GM21390 (cell line): ENCODE results near the gene HPS4.
A peak's percentile ranks its signal among the peaks of the same experiment; 100 is the strongest.

Experiments used
- ATAC-seq: cut with Tn5 transposase; IDR thresholded peaks from one replicate; pipeline ENCODE4 v1.9.1; 2021; ENCODE audit not compliant: unreplicated experiment

The HPS4 gene

DNA sequence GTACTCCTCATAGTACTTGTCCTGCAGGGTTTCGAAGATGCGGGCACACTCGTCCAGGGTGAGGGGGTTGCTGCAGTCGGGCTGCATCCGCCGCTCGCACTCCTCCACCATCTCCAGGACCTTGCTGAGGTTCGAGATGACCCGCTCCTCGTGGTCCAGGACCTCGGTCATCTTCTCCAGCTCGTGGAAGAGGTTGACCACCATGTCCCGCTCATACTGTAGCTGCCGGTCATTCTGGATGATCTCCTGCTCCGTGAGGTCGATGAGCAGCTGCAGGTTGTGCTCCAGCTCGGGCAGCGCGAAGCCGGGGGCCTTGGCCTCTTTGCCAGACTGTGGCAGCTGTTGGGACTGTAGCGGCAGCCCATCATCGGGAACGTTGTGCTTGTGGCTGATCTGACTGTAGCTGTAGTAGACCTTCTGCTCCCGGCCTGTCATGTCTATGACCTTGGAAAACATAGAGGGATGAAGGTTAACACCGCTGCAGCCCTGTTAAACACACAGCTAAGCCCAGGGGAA is 15.7 kb upstream of the HPS4 start:
- ATAC-seq, result no peak

DNA sequence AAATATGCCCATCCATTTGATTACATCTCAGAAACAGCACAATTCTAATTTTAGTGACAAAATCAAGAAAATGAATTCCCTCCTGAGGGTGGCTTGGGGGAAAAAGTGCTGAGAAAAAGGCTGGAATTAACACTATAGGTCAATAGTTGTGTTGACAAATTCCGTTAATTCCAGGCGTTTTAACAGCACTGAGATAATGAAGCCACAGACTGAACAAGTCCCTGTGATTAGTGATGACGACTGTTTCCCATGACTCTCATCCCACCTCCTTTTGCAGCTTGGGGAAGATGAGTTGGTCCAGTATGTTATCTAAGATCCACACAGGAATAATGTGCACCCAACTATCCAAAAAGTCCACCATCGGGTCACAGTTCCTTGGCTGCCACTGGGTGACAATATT is 12.9 kb upstream of the HPS4 start:
- ATAC-seq, result no peak

DNA sequence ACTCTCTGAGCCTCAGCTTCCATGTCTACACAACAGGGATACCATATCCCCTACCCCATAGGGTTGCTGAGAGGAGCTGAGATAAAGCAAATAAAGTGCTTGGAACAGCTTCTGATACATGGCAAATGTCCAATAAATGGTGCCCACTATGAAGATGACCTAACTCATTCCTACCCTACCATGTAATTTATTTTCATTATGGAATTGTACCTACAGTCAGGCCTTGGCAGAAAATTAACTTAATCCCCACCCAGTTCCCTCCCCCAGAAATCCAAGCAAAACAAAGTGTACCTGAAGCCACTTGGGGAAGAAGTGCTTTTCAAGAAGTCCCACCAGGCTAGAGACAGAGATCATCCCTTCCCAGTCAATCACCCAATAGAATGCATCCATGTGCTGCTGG is 10.9 kb upstream of the HPS4 start:
- ATAC-seq, result no peak

GRCh38 chr22:26492220-26492619 is 8.6 kb upstream of the HPS4 start:
- no peak for ATAC-seq

- ATAC-seq, result no peak
These were observed 6.0 kb upstream of the HPS4 start for GRCh38 chr22:26489447-26490036.

DNA sequence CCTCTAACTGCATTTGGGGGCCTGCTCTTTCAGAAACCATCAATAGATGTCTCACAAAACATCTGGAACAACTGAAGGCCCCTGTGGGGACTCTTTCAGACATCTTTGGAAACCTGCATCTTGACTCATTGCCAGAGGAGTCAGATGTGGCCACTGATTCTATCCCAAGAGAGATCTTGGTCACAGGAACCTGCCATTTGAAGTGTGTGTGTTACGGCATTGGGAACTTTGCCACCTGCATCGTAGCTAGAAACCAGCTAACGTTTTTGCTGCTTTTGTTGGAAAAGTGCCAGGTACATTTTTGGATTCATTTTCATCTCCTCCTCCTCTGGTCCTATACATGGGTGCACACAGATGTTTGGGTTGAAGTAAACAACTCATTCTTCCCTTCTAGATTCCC is 4.4 kb upstream of the HPS4 start:
- no peak for ATAC-seq

DNA sequence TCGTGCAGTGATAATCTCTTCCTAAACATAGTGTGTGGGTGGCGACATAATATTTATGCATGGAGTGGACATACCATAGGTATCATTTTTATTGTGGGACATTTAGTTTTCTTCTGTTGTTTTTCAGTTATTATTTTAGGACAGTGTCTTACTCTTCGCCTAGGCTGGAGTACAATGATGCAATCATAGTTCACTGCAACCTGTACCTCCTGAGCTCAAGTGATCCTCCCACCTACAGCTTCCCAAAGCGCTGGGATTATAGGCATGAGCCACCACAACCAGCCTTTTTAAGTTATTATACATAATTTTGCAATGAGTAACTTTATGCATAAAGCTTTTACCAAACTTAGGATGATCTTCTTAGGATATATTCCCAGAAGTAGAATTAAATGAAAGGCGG is 2.8 kb upstream of the HPS4 start:
- ATAC-seq, result no peak

- no peak for ATAC-seq
These were observed 2.3 kb upstream of the HPS4 start for GRCh38 chr22:26485806-26486390.

DNA sequence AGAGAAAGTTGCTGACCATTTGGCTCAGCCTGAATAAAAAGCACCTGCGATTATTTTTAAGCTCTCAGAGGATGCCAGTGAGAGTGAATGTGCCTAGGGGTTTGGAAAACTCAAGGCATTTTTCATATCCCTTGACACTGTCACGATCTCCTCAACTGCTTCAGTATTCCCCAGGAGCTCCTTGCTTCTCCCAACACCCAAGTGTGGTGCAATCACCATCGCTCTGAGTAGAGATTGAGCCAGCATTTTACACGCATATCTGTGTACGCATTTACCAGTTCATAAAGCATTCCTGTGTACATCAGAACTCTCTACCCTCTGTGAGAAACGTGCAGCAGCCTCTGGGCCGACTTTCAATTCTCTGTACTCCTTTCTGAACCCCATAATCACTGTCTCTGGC is 1.4 kb upstream of the HPS4 start:
- ATAC-seq, result no peak

GRCh38 chr22:26484360-26484706 is 750 bp upstream of the HPS4 start:
- ATAC-seq, result no peak

GRCh38 chr22:26483043-26483438 is 542 bp downstream of the HPS4 start:
- peak; percentile 9 for ATAC-seq

- ATAC-seq, result no peak
These were observed 1.4 kb downstream of the HPS4 start for GRCh38 chr22:26482161-26482560.

DNA sequence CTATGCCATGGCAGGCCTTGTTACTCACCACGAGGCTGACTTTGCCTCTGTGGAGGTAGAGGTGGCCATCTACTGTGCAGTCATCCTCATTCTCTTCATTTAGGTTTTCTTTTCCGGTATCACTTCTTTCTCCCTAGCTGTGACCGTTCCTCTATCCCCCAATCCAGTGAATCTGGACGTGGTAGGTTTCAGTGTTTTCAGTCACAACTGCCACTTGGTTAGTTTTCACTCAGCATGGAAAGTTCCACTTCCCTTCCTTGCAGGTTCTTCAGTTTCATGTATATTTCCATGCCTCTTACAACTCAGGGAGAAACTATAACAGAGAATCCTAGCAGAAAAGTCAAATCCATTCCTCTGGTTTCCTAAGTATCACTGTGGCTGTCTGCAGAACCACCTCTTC is 1.9 kb downstream of the HPS4 start:
- no peak for ATAC-seq

DNA sequence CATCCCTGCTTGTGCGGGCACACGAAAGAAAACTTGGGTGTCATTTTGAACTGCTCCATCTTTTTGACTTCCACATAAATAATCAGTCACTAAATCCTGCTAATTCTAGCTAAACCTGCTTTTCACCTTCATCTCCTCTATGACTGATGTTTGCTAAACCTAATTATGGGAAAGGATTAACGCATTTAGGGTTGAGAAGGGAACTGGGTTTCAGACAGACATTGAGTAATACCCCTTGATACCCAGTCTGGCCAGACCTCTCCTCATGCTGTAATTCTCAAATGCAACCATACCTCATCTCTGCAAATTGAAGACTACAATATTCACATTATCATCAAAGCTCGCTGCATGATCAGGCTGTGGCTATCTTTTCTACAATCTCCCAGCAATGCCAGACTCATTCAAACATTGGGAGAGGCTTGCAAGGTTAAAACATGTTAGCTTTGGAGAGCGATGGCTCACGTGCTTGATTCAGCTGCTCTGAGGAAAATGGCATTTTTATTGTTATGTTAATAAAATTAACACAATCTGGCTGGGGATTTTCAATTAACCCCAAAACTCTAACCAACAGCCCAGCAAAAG is 2.4 kb downstream of the HPS4 start:
- no peak for ATAC-seq

DNA sequence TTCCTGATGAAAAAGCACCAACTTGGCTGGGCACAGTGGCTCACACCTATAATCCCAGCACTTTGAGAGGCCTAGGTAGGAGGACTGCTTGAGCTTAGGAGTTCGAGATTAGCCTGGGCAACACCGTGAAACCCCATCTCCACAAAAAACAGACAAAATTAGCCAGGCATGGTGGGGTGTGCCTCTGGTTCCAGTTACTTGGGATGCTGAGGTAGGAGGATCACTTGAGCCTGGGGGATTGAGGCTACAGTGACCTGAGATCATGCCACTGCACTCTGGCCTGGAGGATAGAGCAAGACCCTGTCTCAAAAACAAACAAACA is 3.0 kb downstream of the HPS4 start:
- ATAC-seq, result no peak

DNA sequence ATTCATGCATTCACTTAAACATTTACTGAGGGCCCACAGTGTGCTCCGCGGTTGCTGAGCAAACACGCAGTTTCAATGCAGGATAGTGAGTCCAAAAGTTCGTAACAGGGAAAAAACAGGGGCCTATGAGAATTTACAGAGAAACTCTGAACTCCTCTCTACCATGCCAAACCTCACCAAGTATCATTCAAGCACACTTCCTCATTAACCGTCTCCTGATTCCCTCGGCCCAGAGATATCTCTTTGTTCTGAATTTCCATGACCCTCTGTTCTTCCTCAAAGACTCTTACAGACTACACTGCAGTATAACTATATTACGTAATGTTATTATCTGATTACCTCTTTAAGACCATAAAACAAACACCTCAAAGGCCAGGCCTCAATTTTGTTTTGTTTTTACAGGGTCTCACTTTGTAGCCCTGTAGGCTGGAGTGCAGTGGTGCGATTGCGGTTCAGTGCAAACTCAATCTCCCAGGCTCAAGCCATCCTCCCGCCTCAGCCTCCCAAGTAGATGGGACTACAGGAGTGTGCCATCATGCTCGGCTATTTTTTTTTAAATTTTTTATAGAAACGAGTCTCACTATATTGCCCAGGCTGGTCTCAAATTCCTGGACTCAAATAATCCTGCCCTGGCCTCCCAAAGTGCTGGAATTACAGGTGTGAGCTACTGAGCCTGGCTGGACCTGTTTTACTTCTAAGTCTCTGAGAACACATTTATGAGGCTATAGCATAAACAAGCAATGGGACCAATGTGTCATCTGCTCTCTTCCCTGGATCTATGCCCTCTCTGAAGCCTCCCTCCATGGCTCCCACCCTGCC is 3.6 kb downstream of the HPS4 start:
- no peak for ATAC-seq

- ATAC-seq, result no peak
These were observed 4.4 kb downstream of the HPS4 start for GRCh38 chr22:26479043-26479791.

GRCh38 chr22:26477341-26477731 is 6.2 kb downstream of the HPS4 start:
- ATAC-seq, result no peak

GRCh38 chr22:26476705-26477340 is 6.8 kb downstream of the HPS4 start:
- no peak for ATAC-seq

GRCh38 chr22:26474682-26475081 is 8.9 kb downstream of the HPS4 start:
- ATAC-seq, result no peak

GRCh38 chr22:26471522-26471921 is 12.1 kb downstream of the HPS4 start:
- ATAC-seq, result no peak
